OCI-LY7 (cell line): ENCODE measurements around the gene CELF2. TPM values are rescaled to one million over a fixed set of nuclear protein-coding genes. Genes with fewer than 3 reads are reported as not detected.

Experiments
- BruUV-seq: library from RNA; stranded (reverse); fragments of 400-500 nt; replicated peaks from 2 replicates; lab custom pipeline; 2021; lab: Mats Ljungman, UMichigan
- CTCF ChIA-PET: fragments of 300-600 bp; sonication (Branson Sonifier 250); formaldehyde crosslinking; loops from one replicate; lab custom pipeline; 2022; ENCODE audit warnings: antibody characterized with exemption; ENCODE audit not compliant: unreplicated experiment; lab: Charles Lee
- POLR2A ChIA-PET: fragments of 300-600 bp; sonication (Branson Sonifier 250); formaldehyde crosslinking; loops from one replicate; lab custom pipeline; 2022; ENCODE audit warnings: antibody characterized with exemption; lab: Charles Lee
- DNase-seq: peaks from one replicate; pipeline ENCODE4 v3.0.0-alpha.2; 2015; ENCODE audit warnings: low spot score
- H2AFZ ChIP-seq: fragments of 200-600 bp; sonication (generic), shearing (Covaris generic); 2 replicates; pipeline ENCODE4 v1.6.1; 2014; ENCODE audit warnings: mild to moderate bottlenecking, antibody characterized with exemption, low read length, moderate library complexity
- H3K27ac ChIP-seq: fragments of 200-600 bp; sonication (generic); 2 replicates; pipeline ENCODE4 v1.5.1; 2014; ENCODE audit warnings: mixed run types, low read depth, mild to moderate bottlenecking, moderate library complexity, low read length, inconsistent platforms; ENCODE audit not compliant: poor library complexity, severe bottlenecking
- H3K36me3 ChIP-seq: fragments of 200-600 bp; sonication (generic); 2 replicates; pipeline ENCODE4 v1.6.1; 2014; ENCODE audit warnings: mild to moderate bottlenecking, antibody characterized with exemption, low read length, moderate library complexity, mixed read lengths; ENCODE audit not compliant: insufficient read depth
- H3K4me1 ChIP-seq: fragments of 200-600 bp; sonication (generic); 2 replicates; pipeline ENCODE4 v1.5.1; 2014; ENCODE audit warnings: mild to moderate bottlenecking, low read length; ENCODE audit not compliant: insufficient read depth, poor library complexity, severe bottlenecking
- H3K4me2 ChIP-seq: fragments of 200-600 bp; sonication (generic); 2 replicates; pipeline ENCODE4 v1.6.1; 2014; ENCODE audit warnings: mild to moderate bottlenecking, low read length
- H3K4me3 ChIP-seq: fragments of 200-600 bp; sonication (generic); 2 replicates; pipeline ENCODE4 v1.5.1; 2014; ENCODE audit warnings: mild to moderate bottlenecking, low read depth, low read length; ENCODE audit not compliant: poor library complexity, severe bottlenecking
- H3K79me2 ChIP-seq: fragments of 200-600 bp; sonication (generic); 2 replicates; pipeline ENCODE4 v1.6.1; 2016; ENCODE audit warnings: low read depth, mild to moderate bottlenecking, low read length, moderate library complexity, mixed read lengths; ENCODE audit not compliant: insufficient read depth
- H3K9me2 ChIP-seq: fragments of 200-600 bp; sonication (generic); 2 replicates; pipeline ENCODE4 v1.6.1; 2016; ENCODE audit warnings: mild to moderate bottlenecking, low read length, mixed read lengths; ENCODE audit not compliant: insufficient read depth
- H3K9me3 ChIP-seq: fragments of 200-600 bp; sonication (generic); 2 replicates; pipeline ENCODE4 v1.6.1; 2014; ENCODE audit warnings: mild to moderate bottlenecking, mixed run types, low read length, mixed read lengths
- H4K20me1 ChIP-seq: fragments of 200-600 bp; sonication (generic); 2 replicates; pipeline ENCODE4 v1.6.1; 2014; ENCODE audit warnings: mild to moderate bottlenecking, antibody characterized with exemption, low read length, moderate library complexity, mixed read lengths; ENCODE audit not compliant: insufficient read depth
- CTCF ChIP-seq: fragments of 200-600 bp; sonication (generic); conservative IDR thresholded peaks from 2 replicates; pipeline ENCODE4 v1.5.1; 2014; ENCODE audit warnings: mild to moderate bottlenecking, antibody characterized with exemption, low read length, moderate library complexity, mixed read lengths
- EZH2phosphoT487 ChIP-seq: fragments of 200-600 bp; sonication (generic); IDR thresholded peaks from 2 replicates; pipeline ENCODE4 v1.6.1; 2018; ENCODE audit warnings: low read depth, borderline replicate concordance, mild to moderate bottlenecking, mixed run types, antibody characterized with exemption, low read length, moderate library complexity, mixed read lengths
- intact Hi-C: fragments of 100-400 bp; cut with micrococcal nuclease; formaldehyde crosslinking; loops from one replicate; pipeline ENCODE4 v1.10.0; 2022; ENCODE audit not compliant: unreplicated experiment
- total RNA-seq, 2 experiments: library from RNA; depleted of rRNA in 1 of 2; stranded (reverse); fragments of >200 nt in 1 of 2; shearing (Covaris generic) in 1 of 2; gene quantifications; 2 replicates each; pipeline ENCODE4 v1.2.3, GENCODE V29; 2014 to 2022

Gene CELF2
- total RNA-seq, 2 experiments from 2014 or later = 5.4 to 19.1 TPM

DNA sequence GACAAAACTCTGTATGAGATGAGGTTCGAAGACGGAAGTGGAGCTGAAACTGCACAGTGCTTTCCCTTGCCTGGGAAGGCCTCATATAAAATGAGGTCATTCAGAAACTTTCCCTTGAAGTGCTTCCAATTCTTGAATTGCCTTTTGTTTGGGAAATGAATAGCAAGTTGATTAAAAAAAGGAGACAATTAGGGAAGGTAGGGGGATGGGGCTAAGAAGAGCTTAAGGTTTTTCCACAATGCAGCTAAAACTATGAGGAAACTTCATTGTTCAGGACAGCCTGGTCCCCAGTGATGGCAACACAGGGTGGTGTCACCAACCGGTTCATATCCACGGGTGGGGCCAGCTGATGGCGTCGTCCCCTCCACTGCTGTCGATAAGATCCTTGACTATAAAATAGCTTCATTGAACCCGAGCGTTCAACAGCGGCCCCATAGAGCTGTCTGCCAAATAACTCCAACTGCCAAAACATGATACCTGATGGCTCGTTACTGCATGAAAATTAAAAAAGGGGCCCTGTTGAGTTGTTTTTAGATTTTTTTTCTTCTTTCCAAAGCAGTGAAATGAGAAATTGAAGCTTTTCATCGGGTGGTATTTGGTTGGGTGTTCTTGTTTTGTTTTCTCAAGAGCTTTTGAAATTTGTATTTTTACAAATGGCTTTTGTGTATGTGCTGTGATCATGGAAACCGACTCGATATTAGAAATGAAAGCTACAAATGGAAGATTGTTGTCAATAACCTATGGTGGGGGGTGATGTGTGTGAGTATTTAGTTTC lies 2.8 kb upstream of the CELF2 start:
- H4K20me1 ChIP-seq = no peaks in the 10 kb centered on the region
- H3K4me1 ChIP-seq = no peaks in the 10 kb centered on the region
- no peak overlapping the region for H3K27ac ChIP-seq
- ChIA-PET CTCF (no interaction called here), POLR2A (interaction anchor here (0.7 to 1.1 kb wide), 2 partner anchors 9 kb away, joined by 3 read pairs; no protein-coding TSS in a partner anchor)
- no peaks in the 10 kb centered on the region for H3K36me3 ChIP-seq
- intact Hi-C loops = no loop called here
- no peak overlapping the region for H3K4me2 ChIP-seq
- H3K9me3 ChIP-seq = no peaks in the 10 kb centered on the region
- H3K79me2 ChIP-seq = no peaks in the 10 kb centered on the region
- H3K4me3 ChIP-seq = no peak overlapping the region
- H3K9me2 ChIP-seq = no peaks in the 10 kb centered on the region
- no peak overlapping the region for H2AFZ ChIP-seq
- no peak for TF ChIP-seq CTCF
- no peak for TF ChIP-seq EZH2phosphoT487
- no peak for DNase-seq
- BruUV-seq = no TSS peak

GRCh38 chr10:11015446-11015934 lies 2.2 kb upstream of the CELF2 start:
- ChIA-PET CTCF (no interaction called here), POLR2A (interaction anchor here (0.7 to 1.1 kb wide), 2 partner anchors 8 to 10 kb away, joined by 3 read pairs; no protein-coding TSS in a partner anchor)
- TF ChIP-seq CTCF (no peak), EZH2phosphoT487 (no peak)
- no TSS peak for BruUV-seq
- H3K9me3 ChIP-seq = no peaks in the 10 kb centered on the region
- no peak for DNase-seq
- H3K79me2 ChIP-seq = no peaks in the 10 kb centered on the region
- intact Hi-C loops = no loop called here
- no peak overlapping the region for H3K27ac ChIP-seq
- H3K4me2 ChIP-seq = no peak overlapping the region
- H4K20me1 ChIP-seq = no peaks in the 10 kb centered on the region
- H2AFZ ChIP-seq = no peak overlapping the region
- H3K36me3 ChIP-seq = no peaks in the 10 kb centered on the region
- no peaks in the 10 kb centered on the region for H3K4me1 ChIP-seq
- no peak overlapping the region for H3K4me3 ChIP-seq
- no peaks in the 10 kb centered on the region for H3K9me2 ChIP-seq
